GM23338 (cell line): ENCODE data around the gene DPPA2. TPM values are rescaled to one million over a fixed set of nuclear protein-coding genes. Genes with fewer than 3 reads are reported as not detected.

ENCODE experiments used
- ATAC-seq: fragments of 200-7000 bp; cut with Tn5 transposase; 3 replicates; pipeline ENCODE4 v1.9.1; 2020
- DNase-seq: peaks from one replicate; pipeline ENCODE4 v3.0.0-alpha.2; 2015; ENCODE audit warnings: low spot score
- H2AFZ ChIP-seq: fragments of 200-600 bp; sonication (generic); 2 replicates; pipeline ENCODE4 v1.8.0; 2016; ENCODE audit warnings: antibody characterized with exemption, mild to moderate bottlenecking, moderate library complexity
- H3F3A ChIP-seq: fragments of 200-600 bp; sonication (generic); replicated peaks from 2 replicates; pipeline ENCODE4 v1.8.0; 2017; ENCODE audit warnings: antibody characterized with exemption, mixed run types, low read depth
- H3K27ac ChIP-seq: fragments of 200-600 bp; sonication (generic); 2 replicates; pipeline ENCODE4 v1.6.1; 2016; ENCODE audit warnings: low read depth
- H3K27me3 ChIP-seq: fragments of 200-600 bp; sonication (generic); 2 replicates; pipeline ENCODE4 v1.8.0; 2016; ENCODE audit warnings: mild to moderate bottlenecking, mixed run types, moderate library complexity; ENCODE audit not compliant: insufficient read depth
- H3K36me3 ChIP-seq: fragments of 200-600 bp; sonication (generic); 2 replicates; pipeline ENCODE4 v1.8.0; 2016; ENCODE audit warnings: mild to moderate bottlenecking; ENCODE audit not compliant: insufficient read depth
- H3K4me1 ChIP-seq: fragments of 200-600 bp; sonication (generic); 2 replicates; pipeline ENCODE4 v1.8.0; 2016; ENCODE audit warnings: mild to moderate bottlenecking, moderate library complexity; ENCODE audit not compliant: insufficient read depth
- H3K4me2 ChIP-seq: fragments of 200-600 bp; sonication (generic); 2 replicates; pipeline ENCODE4 v1.7.1; 2017; ENCODE audit warnings: mixed run types
- H3K4me3 ChIP-seq: fragments of 200-600 bp; sonication (generic); 2 replicates; pipeline ENCODE4 v1.6.1; 2016; ENCODE audit warnings: mixed run types
- H3K79me2 ChIP-seq: fragments of 200-600 bp; sonication (generic); replicated peaks from 2 replicates; pipeline ENCODE4 v1.8.0; 2017; ENCODE audit warnings: mild to moderate bottlenecking; ENCODE audit not compliant: insufficient read depth
- H3K9me2 ChIP-seq: fragments of 200-600 bp; sonication (generic); 2 replicates; pipeline ENCODE4 v1.8.0; 2017; ENCODE audit not compliant: insufficient read depth
- H4K20me1 ChIP-seq: fragments of 200-600 bp; sonication (generic); replicated peaks from 2 replicates; pipeline ENCODE4 v1.8.0; 2017; ENCODE audit warnings: mild to moderate bottlenecking; ENCODE audit not compliant: insufficient read depth
- H3K27ac Mint-ChIP-seq: 2 replicates; pipeline ENCODE4 v1.8.0; 2020; ENCODE audit warnings: inconsistent platforms, mild to moderate bottlenecking, moderate library complexity, mixed read lengths
- H3K27me3 Mint-ChIP-seq: 3 replicates; pipeline ENCODE4 v1.8.0; 2022; ENCODE audit warnings: low read depth, mild to moderate bottlenecking, moderate library complexity, mixed read lengths, inconsistent platforms; ENCODE audit not compliant: insufficient read depth, poor library complexity
- H3K36me3 Mint-ChIP-seq: 3 replicates; pipeline ENCODE4 v1.8.0; 2021; ENCODE audit warnings: low read depth, mild to moderate bottlenecking, inconsistent platforms, moderate library complexity, mixed read lengths
- H3K4me1 Mint-ChIP-seq: 3 replicates; pipeline ENCODE4 v1.8.0; 2020; ENCODE audit warnings: mild to moderate bottlenecking, inconsistent platforms, mixed read lengths
- H3K4me3 Mint-ChIP-seq: 3 replicates; pipeline ENCODE4 v1.8.0; 2021; ENCODE audit warnings: moderate library complexity, mild to moderate bottlenecking, inconsistent platforms, mixed read lengths
- H3K9me3 Mint-ChIP-seq: 3 replicates; pipeline ENCODE4 v1.8.0; 2020; ENCODE audit warnings: moderate library complexity, mild to moderate bottlenecking, inconsistent platforms, mixed read lengths
- CTCF ChIP-seq, 2 experiments: fragments of 200-600 bp in 1 of 2; sonication (generic) in 1 of 2; conservative IDR thresholded peaks; 2 replicates each; pipeline versions ENCODE4 v1.5.1 to v1.6.1; 2016 to 2017; ENCODE audit warnings: antibody characterized with exemption in 2 of 2, low read depth in 2 of 2, mild to moderate bottlenecking in 2 of 2, moderate library complexity in 1 of 2
- JUNB ChIP-seq: IDR thresholded peaks from one replicate; pipeline ENCODE4 v1.6.1; 2016; ENCODE audit warnings: antibody characterized with exemption; ENCODE audit not compliant: unreplicated experiment
- POLR2AphosphoS5 ChIP-seq: IDR thresholded peaks from 2 replicates; pipeline ENCODE4 v1.6.1; 2016; ENCODE audit warnings: antibody characterized with exemption, low read depth
- REST ChIP-seq: IDR thresholded peaks from one replicate; pipeline ENCODE4 v1.6.1; 2018; ENCODE audit warnings: antibody characterized with exemption; ENCODE audit not compliant: unreplicated experiment
- STAT1 ChIP-seq: IDR thresholded peaks from one replicate; pipeline ENCODE4 v1.6.1; 2016; ENCODE audit warnings: antibody characterized with exemption; ENCODE audit not compliant: unreplicated experiment
- polyA plus RNA-seq: library from polyadenylated mRNA; unstranded; fragments of >200 nt; fragmentation: Nextera tagmentation; extraction: Ambion mirVana; gene quantifications from 2 replicates; pipeline ENCODE4 v1.2.1, GENCODE V29; 2016
- total RNA-seq: library from RNA; depleted of rRNA; stranded (reverse); fragments of >200 nt; shearing (Covaris generic); gene quantifications from 2 replicates; pipeline ENCODE4 v1.2.3, GENCODE V29; 2014

DPPA2 gene
- total and polyA plus RNA-seq, 2 experiments from 2014 or later = 14.3 to 21.5 TPM

DNA sequence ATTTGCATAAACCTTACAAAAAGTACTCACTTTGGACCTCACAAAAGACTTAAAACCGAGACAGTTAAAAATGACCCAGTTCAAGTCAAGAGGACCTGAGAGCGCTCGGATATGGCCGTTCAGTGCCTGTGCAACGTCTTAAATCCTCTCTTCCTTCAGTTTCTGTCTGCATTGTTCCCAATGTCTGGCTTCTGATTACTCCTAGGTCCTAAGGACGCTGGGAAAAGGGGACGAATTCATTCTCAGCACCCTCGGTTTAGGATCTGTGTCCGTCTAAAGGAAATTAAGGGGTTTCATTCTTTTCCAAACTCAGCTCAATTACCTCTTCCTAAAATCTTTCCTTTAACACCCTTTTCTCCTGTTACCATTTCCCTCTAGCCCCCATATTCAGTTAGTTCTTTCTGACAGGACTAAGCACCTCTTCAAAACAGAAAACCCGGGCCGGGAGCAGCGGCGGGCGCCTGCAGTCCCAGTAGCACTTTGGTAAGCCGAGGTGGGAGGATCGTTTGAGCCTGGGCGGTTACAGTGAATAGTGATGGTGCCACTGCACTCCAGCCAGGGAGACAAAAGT lies 20.1 kb upstream of the DPPA2 start:
- Histone ChIP-seq H2AFZ (no peak overlapping the region), H3K4me3 (peak overlapping the region; percentile 96), H3K36me3 (peaks cover 48% of the 10 kb centered on the region), H3K4me1 (peaks cover 44% of the 10 kb centered on the region), H3K9me2 (no peaks in the 10 kb centered on the region), H4K20me1 (peaks cover 44% of the 10 kb centered on the region), H3K27me3 (no peaks in the 10 kb centered on the region), H3F3A (peaks cover 36% of the 10 kb centered on the region), H3K79me2 (peaks cover 93% of the 10 kb centered on the region), H3K27ac (peak overlapping the region; percentile 88), H3K4me2 (peak overlapping the region; percentile 88)
- Mint-ChIP-seq H3K27me3 (peaks cover 49% of the 10 kb centered on the region), H3K4me3 (peak overlapping the region; percentile 98), H3K27ac (peak overlapping the region; percentile 99), H3K9me3 (peaks cover 25% of the 10 kb centered on the region), H3K36me3 (peaks cover 69% of the 10 kb centered on the region), H3K4me1 (peaks cover 39% of the 10 kb centered on the region)
- ATAC-seq (peak; percentile 4; the same call in 2 of the 3 replicates), DNase-seq (no peak)
- TF ChIP-seq STAT1 = no peak
- no peak for TF ChIP-seq JUNB
- TF ChIP-seq POLR2AphosphoS5 = peak; percentile 48

DNA sequence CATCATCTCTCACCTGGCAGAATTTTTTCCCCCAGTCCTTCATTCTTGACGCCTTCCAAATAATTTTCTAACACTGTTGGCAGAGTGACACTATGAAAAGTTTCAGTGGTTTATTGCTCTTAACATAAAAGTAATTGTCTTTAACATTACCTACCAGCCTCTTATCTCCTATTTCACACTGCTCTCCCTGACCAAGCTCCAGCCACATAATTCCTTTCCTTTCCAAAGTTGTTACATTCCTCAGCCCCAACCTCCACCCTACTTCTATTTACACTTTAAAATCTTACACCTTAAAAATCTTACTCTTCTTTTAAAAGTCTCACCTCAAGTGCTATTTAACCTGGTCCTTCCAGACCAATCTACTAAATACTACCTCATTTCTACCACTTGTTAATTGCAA lies 18.3 kb upstream of the DPPA2 start:
- H2AFZ ChIP-seq = no peak overlapping the region
- H3K4me2 ChIP-seq = peak overlapping the region; percentile 88
- DNase-seq (no peak), ATAC-seq (no peak)
- peaks cover 96% of the 10 kb centered on the region for H3K79me2 ChIP-seq
- H3K4me3 ChIP-seq = peak overlapping the region; percentile 96
- Mint-ChIP-seq H3K27ac (peak overlapping the region; percentile 87), H3K36me3 (peaks cover 86% of the 10 kb centered on the region), H3K4me1 (peaks cover 42% of the 10 kb centered on the region), H3K27me3 (peaks cover 58% of the 10 kb centered on the region), H3K4me3 (peak overlapping the region; percentile 98), H3K9me3 (peaks cover 25% of the 10 kb centered on the region)
- H3K27ac ChIP-seq = peak overlapping the region; percentile 88
- H3K36me3 ChIP-seq = peaks cover 66% of the 10 kb centered on the region
- H3K4me1 ChIP-seq = peaks cover 49% of the 10 kb centered on the region
- peaks cover 60% of the 10 kb centered on the region for H4K20me1 ChIP-seq
- peak; percentile 28; the same call in 1 of the 2 replicates for TF ChIP-seq POLR2AphosphoS5
- no peak for TF ChIP-seq REST
- TF ChIP-seq CTCF (conservative IDR thresholded peaks at IDR 0.05; ENCODE audit: low read depth in 2 of 2) = no peak
- no peaks in the 10 kb centered on the region for H3K9me2 ChIP-seq
- peaks cover 45% of the 10 kb centered on the region for H3F3A ChIP-seq
- H3K27me3 ChIP-seq = no peaks in the 10 kb centered on the region
